ENCODE data around the gene PSMC3.
A peak's percentile ranks its signal among the peaks of the same experiment; 100 is the strongest.

PSMC3 gene

GRCh38 chr11:47380078-47380477 lies 46.2 kb downstream of the PSMC3 start:
- Histone ChIP-seq H3K9ac (ENCODE audit: low read length) (no peak overlapping the region), H3K79me2 (ENCODE audit: insufficient read depth, low read length) (peaks cover 14% of the 10 kb centered on the region; the same call in 1 of the 2 replicates), H2AFZ (ENCODE audit: low read length) (no peak overlapping the region), H3K27me3 (ENCODE audit: insufficient read depth, low read length) (no peaks in the 10 kb centered on the region), H3K4me2 (ENCODE audit: low read length) (no peak overlapping the region), H3K4me1 (ENCODE audit: insufficient read depth, low read length, severe bottlenecking) (peaks cover 33% of the 10 kb centered on the region), H3K36me3 (ENCODE audit: insufficient read depth, low read length) (peaks cover 6% of the 10 kb centered on the region; the same call in 1 of the 2 replicates), H3K9me3 (ENCODE audit: low read length) (no peaks in the 10 kb centered on the region), H4K20me1 (ENCODE audit: insufficient read depth, low read length) (no peaks in the 10 kb centered on the region), H3K9me2 (ENCODE audit: low read depth, low read length) (no peaks in the 10 kb centered on the region), H3F3A (ENCODE audit: insufficient read depth, low read length) (no peaks in the 10 kb centered on the region), H3K4me3 (ENCODE audit: low read depth, low read length, poor library complexity, severe bottlenecking) (no peak overlapping the region), H3K27ac (ENCODE audit: low read depth, low read length, poor library complexity, severe bottlenecking) (no peak overlapping the region)
- TF ChIP-seq CTCF (IDR thresholded peaks at IDR 0.05; ENCODE audit: low read length) (no peak), EZH2 (IDR thresholded peaks at IDR 0.05; ENCODE audit: borderline replicate concordance, low read length) (no peak)

- Histone ChIP-seq H3K4me1 (ENCODE audit: insufficient read depth, low read length, severe bottlenecking) (peaks cover 40% of the 10 kb centered on the region), H3K9me3 (ENCODE audit: low read length) (no peaks in the 10 kb centered on the region), H3K27ac (ENCODE audit: low read depth, low read length, poor library complexity, severe bottlenecking) (peak overlapping the region; percentile 90), H3K4me3 (ENCODE audit: low read depth, low read length, poor library complexity, severe bottlenecking) (no peak overlapping the region), H3K9me2 (ENCODE audit: low read depth, low read length) (no peaks in the 10 kb centered on the region), H3K79me2 (ENCODE audit: insufficient read depth, low read length) (peaks cover 14% of the 10 kb centered on the region; the same call in 1 of the 2 replicates), H3K9ac (ENCODE audit: low read length) (no peak overlapping the region), H2AFZ (ENCODE audit: low read length) (no peak overlapping the region), H3K36me3 (ENCODE audit: insufficient read depth, low read length) (peaks cover 9% of the 10 kb centered on the region; the same call in 1 of the 2 replicates), H3K27me3 (ENCODE audit: insufficient read depth, low read length) (no peaks in the 10 kb centered on the region), H3F3A (ENCODE audit: insufficient read depth, low read length) (no peaks in the 10 kb centered on the region), H4K20me1 (ENCODE audit: insufficient read depth, low read length) (no peaks in the 10 kb centered on the region), H3K4me2 (ENCODE audit: low read length) (no peak overlapping the region)
- TF ChIP-seq EZH2 (IDR thresholded peaks at IDR 0.05; ENCODE audit: borderline replicate concordance, low read length) (no peak), CTCF (IDR thresholded peaks at IDR 0.05; ENCODE audit: low read length) (no peak)
Observed at GRCh38 chr11:47379317-47379716, 46.9 kb downstream of the PSMC3 start.

DNA sequence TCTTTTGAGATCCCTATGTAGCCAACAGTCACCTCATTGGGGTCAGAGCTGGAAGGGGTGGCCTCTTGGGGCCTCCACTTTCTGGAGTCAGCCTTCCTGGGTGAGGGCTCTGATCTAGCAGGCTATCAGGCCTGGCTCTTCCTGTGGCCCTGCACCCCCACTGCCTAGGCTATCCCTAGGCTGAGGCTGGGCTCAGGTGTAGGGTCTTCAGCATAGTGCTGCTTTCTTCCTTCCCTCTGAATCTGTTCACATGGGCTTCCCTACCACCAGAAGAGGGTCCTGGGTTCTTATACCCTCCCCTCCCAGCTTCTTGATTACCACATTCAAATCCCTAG lies 47.4 kb downstream of the PSMC3 start:
- H4K20me1 ChIP-seq (ENCODE audit: insufficient read depth, low read length): no peaks in the 10 kb centered on the region
- TF ChIP-seq CTCF (IDR thresholded peaks at IDR 0.05; ENCODE audit: low read length) (no peak), EZH2 (IDR thresholded peaks at IDR 0.05; ENCODE audit: borderline replicate concordance, low read length) (no peak)
- no peaks in the 10 kb centered on the region for H3K27me3 ChIP-seq (ENCODE audit: insufficient read depth, low read length)
- peak overlapping the region; percentile 90 for H3K27ac ChIP-seq (ENCODE audit: low read depth, low read length, poor library complexity, severe bottlenecking)
- no peak overlapping the region for H2AFZ ChIP-seq (ENCODE audit: low read length)
- H3K36me3 ChIP-seq (ENCODE audit: insufficient read depth, low read length): peaks cover 13% of the 10 kb centered on the region; the same call in 1 of the 2 replicates
- peak overlapping the region; percentile 89 for H3K9ac ChIP-seq (ENCODE audit: low read length)
- no peaks in the 10 kb centered on the region for H3K9me3 ChIP-seq (ENCODE audit: low read length)
- H3F3A ChIP-seq (ENCODE audit: insufficient read depth, low read length): no peaks in the 10 kb centered on the region
- peaks cover 14% of the 10 kb centered on the region; the same call in 1 of the 2 replicates for H3K79me2 ChIP-seq (ENCODE audit: insufficient read depth, low read length)
- H3K4me2 ChIP-seq (ENCODE audit: low read length): peak overlapping the region; percentile 71
- H3K9me2 ChIP-seq (ENCODE audit: low read depth, low read length): no peaks in the 10 kb centered on the region
- H3K4me3 ChIP-seq (ENCODE audit: low read depth, low read length, poor library complexity, severe bottlenecking): peak overlapping the region; percentile 86
- H3K4me1 ChIP-seq (ENCODE audit: insufficient read depth, low read length, severe bottlenecking): peaks cover 45% of the 10 kb centered on the region
